GM21528 (cell line): Measurements from ENCODE around the gene PITPNM3.
"Not testable (repeated sequence)": the region's sequence is repeated elsewhere in the genome, so short reads cannot be mapped to it uniquely, and the experiment has no call there.

ENCODE experiments used
- ATAC-seq: cut with Tn5 transposase; IDR thresholded peaks from one replicate; pipeline ENCODE4 v1.9.1; 2021; ENCODE audit warnings: mild to moderate bottlenecking, moderate library complexity; ENCODE audit not compliant: unreplicated experiment, low FRiP score

PITPNM3 gene

DNA sequence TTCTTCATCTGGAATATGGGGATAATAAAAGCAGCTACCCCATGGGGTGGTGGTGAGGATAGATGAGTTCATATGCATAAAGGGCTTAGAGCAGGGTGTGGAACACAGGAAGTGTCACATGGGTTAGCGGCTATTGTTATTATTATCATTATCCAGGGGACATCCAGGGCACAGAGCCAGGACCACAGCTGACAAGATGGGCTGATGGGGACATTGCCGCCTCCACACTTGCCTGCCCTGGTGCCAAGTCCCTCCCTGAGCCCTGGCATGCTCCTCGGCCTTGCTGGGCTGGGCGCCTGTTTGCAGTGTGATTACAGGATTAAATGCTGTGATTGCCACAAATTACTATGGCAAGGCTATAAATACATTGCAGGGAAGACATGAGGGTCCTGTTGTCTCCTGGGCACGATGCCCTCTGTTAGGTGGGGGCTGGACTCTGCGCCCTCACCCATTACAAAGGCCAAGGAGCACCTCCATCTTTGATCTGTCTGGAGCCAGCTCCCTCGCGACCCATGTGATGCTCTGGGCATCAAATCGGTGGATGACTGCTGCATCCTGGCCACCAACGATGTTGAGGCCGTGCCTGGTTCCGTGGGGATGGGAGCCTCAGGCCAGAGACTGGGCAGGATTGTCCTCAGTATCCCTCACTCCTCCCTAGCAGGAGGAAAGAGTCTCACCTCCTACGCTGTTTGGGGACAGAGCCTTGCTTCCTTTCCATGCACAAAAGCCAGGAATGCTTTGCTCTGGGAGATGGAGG lies 68.9 kb downstream of the PITPNM3 start:
- ATAC-seq = no peak

DNA sequence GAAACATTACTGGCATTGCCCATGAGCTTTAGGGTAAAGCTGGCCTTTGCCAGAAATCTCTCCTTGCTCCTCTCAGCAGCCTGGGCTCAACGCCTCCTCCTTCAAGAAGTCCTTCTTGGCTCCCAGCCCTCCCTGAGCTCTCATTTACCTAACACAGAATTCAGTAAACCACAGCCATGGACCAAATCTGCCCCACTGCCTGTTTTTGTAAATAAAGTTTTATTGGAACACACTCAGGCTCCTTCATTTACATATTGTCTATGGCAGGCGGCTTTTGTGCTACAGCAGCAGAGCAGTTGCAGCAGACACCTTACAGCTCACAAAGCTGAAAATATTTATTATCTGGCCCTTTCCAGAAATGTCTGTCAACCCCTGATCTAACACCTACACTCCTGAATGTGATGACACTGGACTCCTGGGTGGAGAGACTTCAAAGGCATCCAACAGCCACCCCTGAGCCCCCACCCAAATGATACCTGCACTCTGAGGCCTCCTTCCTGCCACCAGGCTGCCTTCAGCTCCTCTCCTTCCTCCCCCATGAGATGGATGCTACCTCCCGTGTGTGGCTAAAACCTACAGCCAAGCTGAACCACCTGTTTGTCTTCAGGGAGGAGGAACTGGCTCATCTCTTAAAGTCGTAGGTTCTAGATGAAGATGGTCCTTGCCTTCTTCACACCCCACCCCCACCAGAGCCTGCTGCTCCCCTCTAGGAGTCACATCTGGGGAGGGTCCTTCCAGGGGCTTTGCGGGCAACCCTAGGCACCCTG lies 70.5 kb downstream of the PITPNM3 start:
- ATAC-seq = no peak

DNA sequence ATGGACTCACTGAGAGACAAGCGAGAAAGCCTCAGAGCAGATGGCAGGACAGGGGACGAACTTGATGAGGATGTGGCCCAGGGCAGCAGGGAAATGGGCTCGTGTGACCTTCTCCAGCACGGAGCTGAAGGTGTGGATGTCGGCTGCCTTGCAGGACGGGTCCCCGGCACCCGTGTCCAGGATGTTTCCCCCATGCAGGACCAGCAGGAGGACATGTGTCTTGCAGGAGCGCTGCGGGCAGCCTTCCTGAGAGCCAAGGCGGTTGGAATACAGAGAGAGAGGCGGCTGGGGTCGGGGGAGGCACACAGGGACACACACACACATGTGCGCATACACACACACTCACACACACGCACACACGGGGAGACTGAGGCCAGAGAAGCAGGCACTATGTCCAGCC lies 72.8 kb downstream of the PITPNM3 start:
- ATAC-seq = no peak

DNA sequence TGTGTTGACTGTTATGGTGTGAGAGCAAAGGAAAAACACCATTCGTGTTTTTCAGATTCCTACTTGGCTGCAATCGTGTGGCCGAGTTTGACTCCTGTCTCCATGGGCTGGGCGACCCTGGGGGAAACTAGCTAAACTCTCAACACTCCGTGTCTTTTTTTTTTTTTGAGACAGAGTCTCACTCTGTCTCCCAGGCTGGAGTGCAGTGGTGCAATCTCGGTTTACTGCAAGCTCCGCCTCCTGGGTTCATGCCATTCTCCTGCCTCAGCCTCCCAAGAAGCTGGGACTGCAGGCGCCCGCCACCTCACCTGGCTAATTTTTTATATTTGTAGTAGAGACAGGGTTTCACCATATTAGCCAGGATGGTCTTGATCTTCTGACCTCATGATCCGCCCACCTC lies 73.6 kb downstream of the PITPNM3 start:
- not testable (repeated sequence) for ATAC-seq

DNA sequence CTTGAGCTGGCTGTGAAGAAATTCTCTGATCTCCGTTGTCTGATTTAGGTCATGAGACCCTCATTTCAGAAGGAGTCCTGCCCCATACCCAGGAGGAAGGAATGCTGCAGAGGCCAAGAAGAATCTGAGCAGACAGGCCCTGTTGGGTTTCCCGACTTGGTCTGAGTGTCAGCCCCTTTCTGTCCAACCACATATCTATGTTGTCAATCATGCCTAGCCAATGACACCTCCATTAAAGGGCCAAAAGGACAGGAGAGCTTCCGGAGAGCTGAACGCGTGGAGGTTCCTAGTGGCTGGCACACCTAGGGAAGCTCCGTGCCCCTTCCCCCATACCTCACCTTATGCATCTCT lies 74.3 kb downstream of the PITPNM3 start:
- ATAC-seq = no peak

DNA sequence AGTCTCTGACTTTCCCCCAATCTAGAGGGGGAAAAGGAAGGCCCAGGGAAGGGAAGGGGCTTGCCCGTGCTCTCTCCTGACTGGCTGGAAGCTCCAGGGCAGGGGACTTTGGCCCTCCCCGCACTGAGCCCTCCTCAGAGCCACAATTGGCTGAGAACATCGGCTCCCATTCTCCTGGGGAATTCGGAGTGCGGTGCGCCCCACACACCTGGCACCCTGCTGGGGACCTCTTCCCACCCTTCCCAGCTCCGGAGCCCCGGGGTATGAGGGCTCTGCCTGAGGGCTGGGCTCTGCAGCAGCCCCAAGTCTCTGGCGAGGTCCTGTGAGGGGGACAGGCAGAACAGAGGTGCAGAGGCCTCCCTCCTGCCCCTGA lies 76.1 kb downstream of the PITPNM3 start:
- ATAC-seq = no peak

DNA sequence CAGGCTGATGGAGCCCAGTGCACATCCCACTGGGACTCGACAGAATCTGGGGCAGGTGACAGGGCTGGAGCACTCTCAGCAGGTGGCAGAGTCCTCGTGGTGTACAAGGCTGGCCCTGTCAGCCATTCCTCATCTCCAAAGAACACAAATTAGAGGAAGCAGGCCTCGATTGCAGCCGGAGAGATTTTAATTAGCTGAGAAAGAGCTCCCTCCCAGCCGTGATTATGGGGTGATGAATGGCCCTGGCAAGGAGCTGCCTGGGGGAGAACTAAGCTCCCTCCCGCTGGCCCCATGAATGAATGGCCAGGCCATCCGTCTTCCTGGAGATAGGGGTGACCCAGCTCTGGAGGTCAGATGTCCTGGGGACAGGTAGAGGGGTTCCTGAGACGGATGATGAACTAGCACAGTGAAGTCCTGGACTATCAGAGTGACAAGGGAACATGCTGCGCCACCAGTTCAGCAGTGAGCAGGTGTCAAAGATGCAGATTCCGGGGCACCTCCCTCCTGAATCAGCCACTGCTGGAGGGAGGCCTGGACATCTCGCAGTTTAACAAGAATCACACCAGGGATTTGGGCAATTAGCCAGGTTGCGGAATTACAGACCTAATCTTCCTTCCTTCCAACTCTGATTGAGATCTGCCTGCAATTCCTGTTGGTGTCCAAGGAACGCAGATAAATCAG lies 76.6 kb downstream of the PITPNM3 start:
- ATAC-seq = no peak

DNA sequence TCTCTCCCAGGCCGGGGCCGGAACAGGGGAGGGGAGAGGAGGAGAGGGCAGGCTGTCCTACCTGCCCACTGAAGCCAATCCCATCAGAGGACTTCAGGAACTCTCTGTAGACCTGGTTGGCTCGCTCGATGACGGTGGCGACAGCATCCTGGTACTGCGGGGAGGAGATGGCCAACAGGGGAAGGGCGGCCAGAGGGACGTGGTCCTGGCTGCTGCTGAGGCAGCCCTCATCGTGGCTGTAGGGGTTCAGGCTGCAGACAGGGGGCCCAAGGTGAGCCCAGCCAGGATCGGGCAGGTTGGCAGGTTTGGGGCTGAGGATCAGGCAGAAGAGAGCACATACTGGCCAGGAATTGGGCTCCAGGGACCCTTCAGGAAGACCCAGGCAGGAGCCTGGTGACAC lies 77.9 kb downstream of the PITPNM3 start:
- ATAC-seq = no peak

DNA sequence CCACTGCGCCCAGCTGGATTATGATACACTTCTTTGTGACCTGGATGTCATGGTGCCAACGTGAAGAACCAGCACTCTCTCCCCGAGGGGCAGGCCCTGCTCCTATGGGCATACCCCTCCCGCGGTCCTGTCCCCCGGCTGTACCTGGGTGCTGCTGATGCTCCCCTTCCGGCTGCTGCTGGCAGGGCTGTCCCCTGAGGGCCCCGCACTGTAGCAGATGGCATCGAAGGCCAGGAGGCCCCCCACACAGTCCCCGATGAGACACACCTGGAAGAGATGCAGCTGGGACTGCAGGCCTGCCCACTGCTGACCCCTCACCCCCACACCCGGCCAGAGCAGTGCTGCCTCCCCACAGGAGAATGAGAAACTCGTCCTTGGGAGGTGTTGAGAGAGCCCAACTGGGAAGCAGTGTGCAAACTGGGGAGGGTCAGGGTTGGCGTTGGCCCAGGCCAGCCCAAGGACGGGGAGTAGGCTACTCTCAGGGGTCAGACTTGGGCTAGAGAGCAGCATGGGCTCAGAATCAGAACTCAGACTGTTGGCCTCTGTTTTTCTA lies 78.4 kb downstream of the PITPNM3 start:
- ATAC-seq = no peak

DNA sequence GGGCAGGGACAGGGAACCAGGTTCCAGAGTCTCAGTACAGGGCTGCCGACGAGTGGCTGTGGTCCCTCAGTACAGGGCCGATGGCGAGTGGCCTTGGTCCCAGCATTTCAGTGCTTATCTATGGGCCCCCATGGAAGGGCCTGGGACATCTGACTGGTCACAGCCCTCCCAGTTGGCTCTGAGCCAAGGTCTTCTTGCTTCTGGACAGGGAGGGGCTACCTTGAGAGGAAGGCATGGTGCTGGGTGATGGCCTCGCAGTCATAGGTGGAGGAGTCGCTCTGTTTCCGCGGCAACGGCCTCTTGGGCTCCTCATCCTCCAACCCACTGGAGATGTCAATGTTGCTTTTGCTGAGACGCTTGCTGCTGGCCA lies 79.6 kb downstream of the PITPNM3 start:
- ATAC-seq = no peak

DNA sequence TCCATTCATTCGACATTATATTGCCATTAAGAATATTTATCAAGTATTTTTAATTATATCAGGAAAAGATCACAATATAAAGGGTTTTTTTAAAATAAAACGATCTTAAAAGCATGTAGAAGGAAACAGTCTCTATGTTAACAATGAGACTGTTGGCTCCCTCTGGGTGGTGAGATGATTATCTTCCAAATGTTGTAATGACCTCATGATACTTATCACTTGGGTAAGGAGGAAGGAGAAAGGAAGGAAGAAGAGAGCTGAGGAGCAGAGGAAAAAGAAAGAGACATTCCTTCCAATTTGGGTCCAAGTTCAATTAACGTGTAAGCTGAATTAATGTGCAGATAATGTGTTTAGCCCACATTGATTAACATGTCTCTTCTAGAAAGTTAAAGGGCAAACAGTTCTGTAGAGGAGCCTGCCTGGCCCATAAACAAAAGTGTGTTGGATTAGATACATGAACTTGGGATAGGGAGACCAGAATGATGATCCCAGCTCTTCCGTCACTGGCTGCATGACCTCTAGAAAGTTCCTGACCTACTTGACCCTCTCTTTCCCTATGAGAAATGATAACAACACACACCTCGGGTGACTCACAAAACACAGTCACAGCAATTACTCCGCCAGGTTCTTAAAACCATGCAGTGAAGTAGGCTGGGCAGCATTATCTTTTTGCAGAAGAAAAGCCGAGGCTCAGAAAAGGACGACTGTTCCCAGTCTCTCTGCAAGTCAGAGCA lies 80.1 kb downstream of the PITPNM3 start:
- no peak for ATAC-seq

DNA sequence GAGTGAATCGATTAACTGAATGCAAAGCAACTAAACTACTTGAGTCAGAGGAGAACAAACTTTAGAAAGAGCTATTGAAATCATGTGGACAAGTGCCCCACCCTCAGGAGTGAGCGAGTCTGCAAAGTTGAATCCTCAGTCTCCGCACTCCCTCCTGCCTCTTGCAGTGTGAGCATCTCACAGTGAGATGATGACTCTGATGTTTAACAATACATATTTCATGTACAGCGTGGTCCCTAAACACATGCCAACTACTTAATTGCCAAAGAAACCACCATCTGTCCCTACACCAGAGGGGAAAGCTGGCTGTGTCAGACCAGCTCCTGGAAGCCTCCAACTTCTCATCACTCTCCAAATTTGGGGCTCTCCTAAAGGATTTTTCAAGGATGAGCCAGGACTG lies 80.9 kb downstream of the PITPNM3 start:
- no peak for ATAC-seq

DNA sequence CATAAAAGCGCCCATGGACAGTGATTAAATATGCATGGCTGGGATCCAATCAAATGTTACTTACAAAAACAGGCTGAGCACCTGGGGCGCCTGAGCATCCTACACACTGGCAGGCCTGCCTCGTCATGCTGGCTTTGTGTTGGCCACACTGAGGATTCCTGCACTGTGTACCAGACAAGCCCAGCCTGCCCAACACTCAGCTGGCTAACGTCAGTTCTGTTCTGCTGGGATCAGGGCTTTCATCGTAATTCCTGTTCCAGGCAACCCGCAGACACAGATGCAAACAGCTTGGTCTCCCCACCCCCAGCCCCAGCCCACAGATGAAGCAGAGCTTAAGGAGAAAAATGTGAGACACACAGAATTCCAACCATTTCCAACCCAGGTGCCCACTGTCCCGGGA lies 81.4 kb downstream of the PITPNM3 start:
- no peak for ATAC-seq

DNA sequence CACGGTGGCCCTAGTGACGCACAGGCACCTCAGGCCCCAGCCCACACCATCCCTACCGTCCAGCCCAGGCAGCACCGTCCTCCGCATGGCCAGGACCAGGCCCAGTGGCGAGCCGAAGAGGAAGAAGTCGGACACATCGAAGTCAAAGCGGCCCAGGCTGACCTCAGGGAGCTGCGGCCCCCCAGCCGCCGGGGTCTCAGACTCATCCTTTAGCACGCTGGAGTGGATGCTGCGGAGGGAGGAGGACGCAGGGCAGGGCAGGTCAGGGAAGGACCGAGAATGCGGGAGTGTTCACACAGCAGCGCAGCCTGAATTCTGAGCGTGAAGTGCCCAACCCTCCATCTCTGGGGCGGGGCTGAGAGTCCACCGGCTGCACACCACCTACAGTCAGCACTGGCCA lies 82.0 kb downstream of the PITPNM3 start:
- no peak for ATAC-seq

DNA sequence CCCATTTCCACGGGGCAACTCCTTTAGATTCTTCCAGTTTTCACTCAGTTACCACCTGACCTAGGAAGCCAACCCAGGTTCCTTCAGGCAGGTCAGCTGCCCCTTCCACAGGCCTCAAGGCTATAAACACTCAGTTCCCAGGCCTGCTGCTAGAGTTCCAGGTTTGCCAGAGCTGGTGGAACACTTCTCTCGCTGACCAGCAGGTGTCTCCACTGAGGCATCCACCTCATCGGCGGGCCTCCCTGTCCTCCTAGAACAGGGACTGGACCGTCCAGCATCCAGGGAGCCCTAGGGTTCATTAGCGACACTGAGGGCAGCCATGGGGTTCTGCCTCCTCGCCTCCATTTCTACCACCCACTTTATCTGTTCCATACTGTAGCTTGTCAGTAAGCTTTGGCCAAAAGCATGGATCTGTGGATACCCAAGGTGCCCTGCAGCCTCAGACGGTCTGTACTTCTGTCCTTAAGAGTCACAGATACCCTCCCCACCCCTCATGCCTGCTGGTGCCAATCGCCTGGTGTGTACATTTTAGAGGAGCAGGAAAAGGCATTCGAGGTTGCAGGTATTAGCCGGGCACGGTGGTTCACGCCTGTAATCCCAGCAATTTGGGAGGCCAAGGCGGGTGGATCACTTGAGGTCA lies 83.1 kb downstream of the PITPNM3 start:
- ATAC-seq = no peak

DNA sequence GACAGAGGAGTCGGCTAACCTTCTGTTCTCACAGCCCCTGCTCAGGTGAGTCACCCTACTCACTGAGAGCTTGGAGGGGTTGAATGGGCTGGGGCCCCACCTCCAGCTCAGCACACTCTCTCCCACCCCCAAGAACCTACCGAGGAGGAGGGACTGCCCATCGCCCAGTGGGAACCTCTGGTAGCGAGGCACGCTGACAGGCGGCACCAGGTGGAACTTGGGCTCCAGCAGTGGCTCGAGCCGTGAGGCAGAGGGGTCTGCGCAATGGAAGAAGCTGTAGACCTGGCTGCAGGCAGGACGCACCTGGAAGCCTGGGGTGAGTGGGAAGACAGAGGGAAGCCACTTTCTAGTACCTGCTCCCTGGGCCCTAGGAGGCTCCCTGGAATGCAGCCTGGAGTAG lies 83.8 kb downstream of the PITPNM3 start:
- ATAC-seq = no peak

DNA sequence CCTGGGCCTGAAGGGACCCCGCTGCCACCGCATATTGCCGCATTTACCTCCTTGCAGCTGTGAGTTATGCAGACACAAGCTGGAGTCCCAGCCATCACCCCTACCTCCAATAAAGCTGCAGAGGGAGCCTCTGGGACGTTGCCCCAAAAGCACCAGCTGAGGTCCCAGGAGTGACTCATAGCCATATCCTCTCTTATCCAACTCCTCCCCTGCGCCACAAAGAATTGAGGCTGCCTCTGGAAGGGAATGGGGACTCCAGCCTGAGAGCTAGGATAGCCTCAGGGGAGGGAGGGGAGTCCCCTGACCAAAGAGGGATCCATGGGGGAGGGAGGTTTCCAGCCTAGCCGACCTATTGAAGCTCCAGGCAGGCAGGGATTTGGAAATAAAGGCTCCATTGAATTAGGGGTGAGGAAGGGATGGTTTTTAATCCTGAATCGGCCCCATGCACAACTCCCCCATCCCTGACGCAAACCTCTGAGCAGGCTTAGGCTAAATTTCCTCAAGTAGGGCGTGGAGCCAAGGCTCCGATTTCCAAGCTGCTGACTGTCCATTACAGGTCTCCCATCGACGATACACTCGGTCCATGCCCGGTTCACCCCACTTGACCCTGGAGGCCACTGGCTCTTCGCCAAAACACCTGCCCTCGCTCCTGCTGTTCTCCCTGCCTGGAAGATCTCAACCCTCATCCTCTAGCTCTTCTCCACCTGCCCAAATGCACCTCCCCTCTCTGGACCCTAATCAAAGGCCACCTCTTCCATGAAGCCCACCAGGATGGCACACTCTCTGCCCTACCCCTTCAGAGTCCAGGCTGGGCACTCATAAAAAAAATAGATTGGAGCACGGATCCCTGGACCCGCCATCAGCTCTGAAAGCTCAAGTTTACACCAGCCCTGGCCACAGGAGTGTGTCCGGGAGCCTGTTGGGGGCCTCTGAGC lies 84.6 kb downstream of the PITPNM3 start:
- no peak for ATAC-seq

DNA sequence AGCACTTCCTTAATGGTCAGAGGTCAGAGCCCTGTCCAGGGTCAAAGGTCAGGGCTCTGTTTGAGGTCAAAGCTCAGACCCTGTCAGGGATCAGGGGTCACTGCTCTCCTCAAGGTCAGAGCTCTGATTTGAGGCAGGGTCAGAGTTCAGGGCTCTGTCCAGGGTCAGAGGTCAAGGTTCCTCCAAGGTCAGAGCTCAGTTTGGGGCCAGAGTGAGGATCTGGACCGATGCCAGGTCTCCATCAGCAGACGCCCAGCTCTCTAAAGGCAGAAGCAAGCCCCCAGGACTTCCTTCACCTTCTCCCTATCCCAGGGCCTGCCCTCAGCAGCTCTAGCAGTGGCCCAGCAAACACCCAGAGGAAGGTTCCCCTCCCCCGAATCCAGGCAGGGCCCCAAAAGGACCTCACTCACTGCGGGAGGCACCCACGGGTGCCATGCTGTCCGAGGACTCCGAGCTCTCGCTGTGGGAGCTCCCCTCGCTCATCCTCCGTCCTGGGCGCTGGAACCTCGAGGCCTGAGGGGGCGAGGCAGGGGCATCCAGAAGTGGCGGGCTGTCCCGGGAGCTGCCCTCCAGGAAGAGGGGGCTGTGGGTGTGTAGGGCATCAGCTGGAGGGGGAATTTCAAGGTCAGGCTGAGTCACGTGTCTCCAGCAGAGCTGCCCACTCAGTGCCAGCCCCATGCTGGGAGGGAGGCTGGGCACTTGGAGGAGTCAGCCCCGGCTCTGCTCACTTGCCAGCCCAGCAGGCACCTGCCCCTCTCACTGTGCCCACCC lies 85.4 kb downstream of the PITPNM3 start:
- no peak for ATAC-seq
